KOPT-K1 (cell line): Measurements from ENCODE around the gene GHRHR.

Source experiments
- H3K27ac ChIP-seq: fragments of 200-600 bp; sonication (generic); 2 replicates; pipeline ENCODE4 v1.5.1; 2016; ENCODE audit warnings: antibody characterized with exemption, mild to moderate bottlenecking, low read depth, low read length; ENCODE audit not compliant: poor library complexity, severe bottlenecking
- H3K36me3 ChIP-seq: fragments of 200-600 bp; sonication (generic); 2 replicates; pipeline ENCODE4 v1.5.1; 2017; ENCODE audit warnings: antibody characterized with exemption, mild to moderate bottlenecking, low read length, moderate library complexity; ENCODE audit not compliant: insufficient read depth
- H3K9me3 ChIP-seq: fragments of 200-600 bp; sonication (generic); 2 replicates; pipeline ENCODE4 v1.5.1; 2017; ENCODE audit warnings: antibody characterized with exemption, low read length, mild to moderate bottlenecking; ENCODE audit not compliant: insufficient read depth, poor library complexity, severe bottlenecking

The GHRHR gene

DNA sequence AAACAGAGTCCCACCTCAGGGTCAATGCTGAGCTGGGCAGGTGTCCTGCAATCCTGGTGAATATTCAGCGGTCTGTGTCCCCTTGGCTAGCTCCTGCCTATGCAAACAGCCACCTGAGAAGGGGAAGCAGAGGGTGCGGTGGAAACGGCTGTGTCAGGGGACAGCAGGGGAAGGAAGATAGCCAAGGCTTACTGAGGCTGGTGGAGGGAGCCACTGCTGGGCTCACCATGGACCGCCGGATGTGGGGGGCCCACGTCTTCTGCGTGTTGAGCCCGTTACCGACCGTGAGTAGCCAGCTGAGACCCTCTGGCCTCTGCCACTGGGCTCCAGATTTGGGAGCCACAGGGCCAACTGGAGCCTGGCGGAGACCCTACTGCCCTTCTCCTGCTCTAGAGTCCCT, at the start of gene GHRHR:
TSS of gene GHRHR (plus strand) at position 112 of the 400 bp plus-strand sequence. CDS start at position 228, 116 bp downstream.
- Histone ChIP-seq H3K27ac (no peak within 1 kb of the TSS), H3K36me3 (no peaks in the 10 kb centered on the region), H3K9me3 (no peaks in the 10 kb centered on the region)

DNA sequence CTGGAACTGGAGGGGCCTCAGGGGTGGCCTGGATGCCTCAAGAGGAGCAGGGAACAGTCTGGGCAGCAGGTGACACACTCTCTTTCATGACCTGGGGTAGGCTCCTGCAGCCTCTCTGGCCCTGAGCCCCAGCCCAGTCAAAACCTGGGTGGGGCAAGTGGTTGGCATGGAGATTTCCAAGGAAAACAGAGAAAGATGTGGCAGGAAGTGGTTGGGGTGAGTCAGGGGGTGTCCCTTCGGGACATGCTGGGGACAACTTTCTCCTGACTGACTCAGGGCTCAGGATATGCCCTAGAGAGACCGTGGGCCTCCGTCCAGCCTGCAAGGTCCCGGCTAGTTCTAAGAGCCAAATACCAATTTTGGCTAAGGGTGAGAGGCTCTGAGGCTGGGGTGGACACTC, 49.2 kb upstream of the GHRHR start:
- Histone ChIP-seq H3K9me3 (no peaks in the 10 kb centered on the region), H3K27ac (no peak overlapping the region), H3K36me3 (no peaks in the 10 kb centered on the region)

DNA sequence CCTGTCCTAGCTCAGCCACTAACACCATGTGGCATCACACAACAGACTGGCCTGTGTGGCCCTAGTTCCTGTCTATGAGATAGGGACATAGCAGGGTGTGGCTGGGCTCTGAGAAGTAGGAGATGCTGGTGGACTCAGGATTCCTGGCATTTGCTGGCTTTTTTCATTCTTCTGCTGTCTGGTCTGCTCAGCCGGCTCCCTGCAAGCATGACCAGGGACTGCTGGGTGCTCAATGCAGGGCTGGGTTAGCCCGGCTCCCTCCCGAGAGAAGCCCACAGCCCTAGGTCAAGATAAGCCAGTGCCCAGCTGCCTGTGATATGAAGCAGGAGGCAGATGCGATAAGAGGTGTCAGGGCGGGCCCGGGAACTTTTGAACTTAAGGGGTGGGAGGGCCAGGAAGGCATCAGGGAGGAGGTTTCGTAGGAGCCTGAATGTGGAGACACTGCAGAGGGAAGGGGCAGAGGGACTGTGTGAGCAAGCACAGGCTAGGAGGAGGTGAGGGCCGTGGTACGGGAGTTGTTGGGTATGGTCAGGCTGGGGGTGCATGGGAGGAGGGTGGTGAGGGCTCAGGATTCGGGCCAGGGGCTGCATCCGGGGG, 48.6 kb upstream of the GHRHR start:
- H3K9me3 ChIP-seq: no peaks in the 10 kb centered on the region
- no peaks in the 10 kb centered on the region for H3K36me3 ChIP-seq
- H3K27ac ChIP-seq: no peak overlapping the region

DNA sequence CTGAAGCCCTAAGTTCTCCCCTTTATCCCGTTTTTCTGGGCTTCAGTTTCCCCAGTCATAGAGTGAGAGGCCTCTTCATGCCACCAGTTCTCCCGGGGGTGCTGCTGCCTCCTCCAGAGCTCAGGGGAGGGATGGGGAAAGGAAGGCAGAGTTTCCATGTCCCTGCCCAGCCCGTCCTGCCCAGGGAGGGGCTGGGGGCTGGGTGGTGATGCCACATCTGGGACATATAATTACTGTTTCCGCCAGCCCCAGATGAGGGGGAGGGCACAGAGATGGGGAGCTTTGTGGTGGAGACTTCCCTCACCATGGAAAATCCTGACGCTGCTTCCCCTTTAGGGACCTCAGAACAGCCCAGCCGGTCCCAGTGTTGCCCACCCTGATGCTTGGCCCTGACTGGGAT, 48.0 kb upstream of the GHRHR start:
- Histone ChIP-seq H3K27ac (no peak overlapping the region), H3K9me3 (no peaks in the 10 kb centered on the region)

DNA sequence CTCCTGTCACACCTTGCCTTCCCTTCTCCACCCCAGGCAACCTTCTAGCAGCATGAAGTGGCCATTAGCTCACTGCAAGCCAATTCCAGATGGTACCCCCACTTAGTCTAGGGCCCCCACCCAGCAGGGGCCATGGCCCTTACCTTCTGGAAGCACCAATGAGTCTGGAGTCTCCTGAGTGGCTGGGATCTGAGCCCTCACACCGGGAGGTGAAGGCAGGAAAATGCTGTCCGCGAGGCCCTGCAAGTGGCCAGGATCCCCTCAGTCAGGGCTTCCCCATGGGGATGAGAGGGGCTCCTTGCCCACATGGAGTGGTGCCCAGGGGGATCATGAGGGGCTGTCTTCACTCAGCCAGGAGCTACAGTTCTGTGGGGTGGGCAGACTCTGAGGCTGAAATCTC, 47.5 kb upstream of the GHRHR start:
- Histone ChIP-seq H3K9me3 (no peaks in the 10 kb centered on the region), H3K36me3 (no peaks in the 10 kb centered on the region), H3K27ac (no peak overlapping the region)

More for the DNA sequence above, 48.0 kb upstream of the GHRHR start:
- no peaks in the 10 kb centered on the region for H3K36me3 ChIP-seq

DNA sequence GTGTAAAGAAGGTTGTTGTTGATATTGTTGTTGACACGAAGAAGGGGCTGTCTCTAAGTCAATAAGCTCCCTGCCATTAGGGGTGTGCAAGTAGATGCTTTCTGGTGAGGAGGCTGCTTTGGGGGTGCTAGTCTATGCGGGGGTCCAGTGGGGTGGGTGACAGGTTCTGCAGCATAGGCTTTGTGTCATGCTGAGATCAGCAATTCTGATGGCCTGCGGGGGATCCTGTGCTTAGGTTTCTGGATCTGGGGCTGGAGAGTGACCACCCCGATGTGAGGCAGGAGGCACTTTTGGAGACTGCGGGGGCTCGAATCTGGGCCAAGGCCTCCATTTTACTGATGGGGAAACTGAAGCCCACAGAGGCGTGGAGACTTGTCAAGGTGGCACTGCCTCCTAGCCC, 47.0 kb upstream of the GHRHR start:
- Histone ChIP-seq H3K36me3 (no peaks in the 10 kb centered on the region), H3K9me3 (no peaks in the 10 kb centered on the region), H3K27ac (no peak overlapping the region)

DNA sequence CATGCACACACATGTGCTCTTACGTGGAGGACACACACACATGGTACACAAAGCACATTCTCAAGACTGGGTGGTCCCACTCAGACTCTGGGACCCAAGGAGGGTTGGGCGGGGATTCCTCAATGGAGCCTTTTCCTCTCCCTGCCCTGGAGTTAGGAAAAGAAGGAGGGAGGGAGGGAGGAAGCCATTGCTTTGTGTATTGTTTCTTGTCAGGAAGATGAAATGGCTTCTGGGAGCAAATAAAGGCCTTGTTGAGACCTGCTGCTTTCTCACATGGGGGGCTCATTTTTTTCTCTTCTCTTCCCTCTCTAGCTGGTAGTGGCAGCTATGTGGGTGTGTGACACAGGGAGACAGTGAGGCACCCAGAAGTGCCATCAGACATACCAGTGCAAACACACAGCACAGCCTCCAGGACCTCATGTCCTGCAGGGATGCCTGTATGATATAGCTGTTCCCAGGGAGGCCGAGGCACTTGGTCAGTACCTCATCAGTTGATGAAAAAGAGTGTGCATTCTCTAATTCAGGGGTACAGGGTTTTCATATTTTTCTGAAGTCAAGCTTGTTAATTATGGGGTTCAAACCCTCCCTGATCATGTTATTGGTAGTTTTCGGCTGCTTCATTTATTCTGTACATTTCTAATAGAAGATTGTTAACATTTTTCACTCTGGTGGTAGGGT, 46.4 kb upstream of the GHRHR start:
- Histone ChIP-seq H3K36me3 (no peaks in the 10 kb centered on the region), H3K27ac (no peak overlapping the region), H3K9me3 (no peaks in the 10 kb centered on the region)

DNA sequence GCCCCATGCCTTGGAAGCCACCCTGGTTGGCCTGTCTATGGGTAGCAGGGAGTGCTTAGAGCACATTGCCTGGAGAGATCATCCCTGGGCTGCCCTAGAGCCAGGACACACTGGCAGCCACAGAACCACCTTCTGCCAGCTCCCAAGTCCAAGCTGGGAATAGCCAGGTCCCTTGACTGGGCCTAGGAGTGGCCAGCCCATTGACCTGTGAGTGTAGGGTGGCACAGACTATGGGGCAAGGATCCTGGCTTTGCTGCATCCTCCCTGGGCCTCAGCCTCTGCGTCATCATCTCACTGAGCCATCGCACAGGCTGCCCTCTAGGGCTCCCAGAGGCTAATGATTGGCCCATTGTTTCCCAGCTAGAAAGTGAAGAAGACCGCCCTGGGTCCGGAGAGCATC, 45.1 kb upstream of the GHRHR start:
- Histone ChIP-seq H3K9me3 (no peaks in the 10 kb centered on the region), H3K27ac (no peak overlapping the region), H3K36me3 (no peaks in the 10 kb centered on the region)

DNA sequence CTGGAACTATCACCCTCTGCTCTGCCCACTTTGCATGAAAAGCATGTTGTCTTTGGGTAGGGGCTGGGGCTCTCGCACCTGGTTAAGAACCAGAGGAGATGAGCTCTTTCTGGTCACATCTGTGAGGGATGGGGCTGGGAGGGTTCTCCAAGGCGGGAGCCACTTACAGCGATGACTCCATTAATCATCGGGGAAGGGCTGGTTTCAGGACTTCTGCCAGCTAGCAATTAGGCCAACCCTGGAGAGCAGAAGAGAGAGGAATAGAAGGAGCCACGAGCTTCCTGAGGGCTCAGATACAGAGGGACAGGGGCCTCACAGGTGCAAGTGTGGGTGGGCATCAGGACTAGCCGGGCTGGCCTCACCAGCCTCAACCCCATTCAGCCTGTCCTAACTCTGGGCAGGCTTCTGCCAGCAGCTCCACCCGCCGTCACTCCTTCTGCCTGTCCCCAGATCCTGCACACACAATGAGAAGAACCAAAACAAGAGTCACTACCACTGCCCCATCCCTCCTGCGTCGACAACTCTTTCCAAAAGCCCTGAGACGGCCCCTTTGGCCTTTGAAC, 43.7 kb upstream of the GHRHR start:
- no peaks in the 10 kb centered on the region for H3K9me3 ChIP-seq
- H3K36me3 ChIP-seq: no peaks in the 10 kb centered on the region
- no peak overlapping the region for H3K27ac ChIP-seq

DNA sequence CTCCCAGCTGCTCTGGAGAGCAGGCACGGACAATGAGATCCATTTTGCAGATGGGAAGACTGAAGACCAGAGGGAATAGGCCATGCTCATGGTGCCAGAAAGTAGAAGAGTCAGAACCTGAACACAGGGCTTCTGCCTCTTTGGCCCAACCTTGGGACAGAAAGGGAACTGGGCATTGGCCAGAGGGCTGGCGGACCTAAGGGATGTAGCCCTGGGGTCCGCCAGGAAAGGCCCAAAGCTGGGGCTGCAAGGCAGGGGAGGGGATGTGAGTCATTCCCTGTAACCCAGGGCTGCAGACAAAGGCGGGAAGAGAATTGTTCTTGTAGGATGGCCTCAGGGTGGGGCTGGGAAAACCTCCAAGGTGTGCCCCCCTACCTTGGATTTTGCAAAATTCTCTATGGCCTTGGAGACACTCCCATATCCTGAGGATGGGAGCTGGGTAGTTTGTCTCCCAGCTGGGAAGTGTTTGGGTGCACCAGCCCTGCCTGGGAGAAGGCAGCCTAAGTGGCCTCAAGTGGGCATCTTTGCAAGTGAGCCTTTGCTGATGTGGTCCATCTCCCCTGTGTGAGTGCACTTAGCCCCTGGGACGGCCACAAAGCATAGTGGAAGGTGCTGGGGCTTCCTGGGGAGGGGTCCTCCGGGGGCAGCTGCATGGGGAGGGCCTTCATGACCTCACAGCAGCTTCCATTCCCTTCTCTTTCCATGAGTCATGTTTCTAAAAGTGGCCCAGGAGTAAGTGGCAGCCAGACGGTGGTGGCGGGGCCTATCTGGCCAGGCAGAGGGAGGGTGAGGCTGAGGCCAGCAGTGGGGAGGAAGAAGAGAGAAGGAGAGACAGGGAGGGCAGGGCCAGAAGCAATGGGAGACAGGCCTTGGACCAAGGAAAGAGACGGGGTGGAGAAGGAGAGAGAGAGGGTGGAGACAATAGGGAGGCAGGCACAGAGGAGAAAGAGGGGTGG, 42.9 kb upstream of the GHRHR start:
- no peak overlapping the region for H3K27ac ChIP-seq
- no peaks in the 10 kb centered on the region for H3K36me3 ChIP-seq

DNA sequence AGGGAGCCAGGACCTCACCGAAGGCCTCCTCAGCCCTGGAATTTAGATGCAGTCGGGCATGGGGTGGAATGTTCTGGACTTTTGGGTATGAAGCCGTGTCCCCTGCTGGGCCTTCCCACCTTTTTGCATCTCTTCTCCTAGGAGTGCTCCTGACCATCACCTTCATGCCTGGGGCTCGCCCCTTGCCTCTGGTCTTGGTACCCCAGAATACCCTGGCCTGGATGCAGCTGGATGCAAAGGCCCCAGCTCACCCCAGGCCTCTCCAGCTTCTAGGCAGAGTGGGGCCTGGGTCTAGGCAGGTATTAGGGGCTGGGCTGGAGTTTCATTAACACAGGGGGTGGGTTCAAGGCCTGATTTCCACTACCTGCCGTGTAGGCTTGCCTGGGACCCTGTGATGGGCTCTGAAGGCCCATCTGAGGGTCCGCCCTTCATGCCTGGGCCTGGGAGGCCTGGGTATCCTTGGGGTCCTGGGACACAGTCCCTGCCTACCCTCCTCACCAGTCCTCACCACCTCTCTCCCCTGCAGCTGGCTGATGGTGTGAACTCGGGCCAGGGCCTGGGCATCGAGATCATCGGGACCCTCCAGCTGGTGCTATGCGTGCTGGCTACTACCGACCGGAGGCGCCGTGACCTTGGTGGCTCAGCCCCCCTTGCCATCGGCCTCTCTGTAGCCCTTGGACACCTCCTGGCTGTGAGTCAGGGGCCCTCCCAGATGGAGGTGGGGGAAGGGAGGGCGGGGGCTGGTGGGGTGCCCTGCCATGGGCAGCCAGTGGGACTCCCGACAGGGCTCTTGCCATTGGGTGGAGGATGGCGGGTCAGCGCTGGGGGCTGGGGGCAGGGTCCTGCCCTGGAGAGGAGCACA, 42.0 kb upstream of the GHRHR start:
- peaks cover under 1% of the 10 kb centered on the region for H3K9me3 ChIP-seq
- H3K36me3 ChIP-seq: no peaks in the 10 kb centered on the region
- no peak overlapping the region for H3K27ac ChIP-seq

More for the DNA sequence above, 42.9 kb upstream of the GHRHR start:
- H3K9me3 ChIP-seq: no peaks in the 10 kb centered on the region

DNA sequence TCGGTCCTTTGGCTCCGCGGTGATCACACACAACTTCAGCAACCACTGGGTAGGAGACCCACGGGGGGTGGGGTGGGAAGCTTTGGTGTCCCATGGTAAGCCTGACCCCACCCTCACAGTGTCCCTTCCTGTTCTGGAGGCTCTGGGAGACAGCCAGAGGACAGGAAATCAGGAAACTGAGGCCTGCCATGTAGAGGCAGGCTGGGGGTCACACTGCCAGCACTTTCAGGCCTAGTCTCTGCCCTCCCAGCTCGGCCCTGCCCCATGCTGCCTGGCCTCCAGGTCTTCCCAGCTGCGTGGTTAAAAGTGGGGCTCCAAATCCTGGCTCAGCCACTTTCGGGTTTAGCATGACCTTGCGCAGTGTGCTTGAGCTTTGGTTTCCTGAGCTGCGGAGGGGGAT, 41.2 kb upstream of the GHRHR start:
- no peaks in the 10 kb centered on the region for H3K36me3 ChIP-seq
- no peak overlapping the region for H3K27ac ChIP-seq
- peaks cover 5% of the 10 kb centered on the region for H3K9me3 ChIP-seq

DNA sequence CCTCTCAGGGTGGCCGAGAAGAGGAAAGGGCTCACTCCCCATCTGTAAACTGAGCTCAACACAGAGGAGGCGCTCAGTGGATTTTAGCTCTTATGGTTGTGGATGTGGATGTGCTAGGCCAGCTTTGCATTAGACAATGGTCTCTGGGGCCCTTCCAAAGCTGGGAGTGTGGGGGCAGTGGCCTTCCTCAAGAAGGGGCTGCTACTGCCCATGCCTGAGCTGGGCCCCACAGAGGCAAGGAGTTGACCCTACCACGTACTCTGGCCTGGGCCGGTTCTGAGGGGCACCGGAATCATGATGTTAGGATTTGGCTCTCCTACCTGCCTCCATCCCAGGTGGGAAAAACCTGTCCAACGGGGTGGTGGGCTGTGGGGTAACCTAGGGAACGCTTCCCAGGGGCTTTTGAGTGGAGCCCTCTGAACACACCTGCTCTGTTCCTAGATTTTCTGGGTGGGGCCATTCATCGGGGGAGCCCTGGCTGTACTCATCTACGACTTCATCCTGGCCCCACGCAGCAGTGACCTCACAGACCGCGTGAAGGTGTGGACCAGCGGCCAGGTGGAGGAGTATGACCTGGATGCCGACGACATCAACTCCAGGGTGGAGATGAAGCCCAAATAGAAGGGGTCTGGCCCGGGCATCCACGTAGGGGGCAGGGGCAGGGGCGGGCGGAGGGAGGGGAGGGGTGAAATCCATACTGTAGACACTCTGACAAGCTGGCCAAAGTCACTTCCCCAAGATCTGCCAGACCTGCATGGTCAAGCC, 40.6 kb upstream of the GHRHR start:
- Histone ChIP-seq H3K27ac (no peak overlapping the region), H3K9me3 (peaks cover 5% of the 10 kb centered on the region), H3K36me3 (no peaks in the 10 kb centered on the region)
